GM23338 (cell line): Measurements from ENCODE around the gene ANG. TPM values are rescaled to one million over a fixed set of nuclear protein-coding genes. Genes with fewer than 3 reads are reported as not detected.
A peak's percentile ranks its signal among the peaks of the same experiment; 100 is the strongest.

Experiments
- ATAC-seq: fragments of 200-7000 bp; cut with Tn5 transposase; 3 replicates; pipeline ENCODE4 v1.9.1; 2020
- DNase-seq: peaks from one replicate; pipeline ENCODE4 v3.0.0-alpha.2; 2015; ENCODE audit warnings: low spot score
- H2AFZ ChIP-seq: fragments of 200-600 bp; sonication (generic); 2 replicates; pipeline ENCODE4 v1.8.0; 2016; ENCODE audit warnings: antibody characterized with exemption, mild to moderate bottlenecking, moderate library complexity
- H3F3A ChIP-seq: fragments of 200-600 bp; sonication (generic); replicated peaks from 2 replicates; pipeline ENCODE4 v1.8.0; 2017; ENCODE audit warnings: antibody characterized with exemption, mixed run types, low read depth
- H3K27ac ChIP-seq: fragments of 200-600 bp; sonication (generic); 2 replicates; pipeline ENCODE4 v1.6.1; 2016; ENCODE audit warnings: low read depth
- H3K27me3 ChIP-seq: fragments of 200-600 bp; sonication (generic); 2 replicates; pipeline ENCODE4 v1.8.0; 2016; ENCODE audit warnings: mild to moderate bottlenecking, mixed run types, moderate library complexity; ENCODE audit not compliant: insufficient read depth
- H3K36me3 ChIP-seq: fragments of 200-600 bp; sonication (generic); 2 replicates; pipeline ENCODE4 v1.8.0; 2016; ENCODE audit warnings: mild to moderate bottlenecking; ENCODE audit not compliant: insufficient read depth
- H3K4me1 ChIP-seq: fragments of 200-600 bp; sonication (generic); 2 replicates; pipeline ENCODE4 v1.8.0; 2016; ENCODE audit warnings: mild to moderate bottlenecking, moderate library complexity; ENCODE audit not compliant: insufficient read depth
- H3K4me2 ChIP-seq: fragments of 200-600 bp; sonication (generic); 2 replicates; pipeline ENCODE4 v1.7.1; 2017; ENCODE audit warnings: mixed run types
- H3K4me3 ChIP-seq: fragments of 200-600 bp; sonication (generic); 2 replicates; pipeline ENCODE4 v1.6.1; 2016; ENCODE audit warnings: mixed run types
- H3K79me2 ChIP-seq: fragments of 200-600 bp; sonication (generic); replicated peaks from 2 replicates; pipeline ENCODE4 v1.8.0; 2017; ENCODE audit warnings: mild to moderate bottlenecking; ENCODE audit not compliant: insufficient read depth
- H3K9me2 ChIP-seq: fragments of 200-600 bp; sonication (generic); 2 replicates; pipeline ENCODE4 v1.8.0; 2017; ENCODE audit not compliant: insufficient read depth
- H4K20me1 ChIP-seq: fragments of 200-600 bp; sonication (generic); replicated peaks from 2 replicates; pipeline ENCODE4 v1.8.0; 2017; ENCODE audit warnings: mild to moderate bottlenecking; ENCODE audit not compliant: insufficient read depth
- H3K27ac Mint-ChIP-seq: 2 replicates; pipeline ENCODE4 v1.8.0; 2020; ENCODE audit warnings: inconsistent platforms, mild to moderate bottlenecking, moderate library complexity, mixed read lengths
- H3K27me3 Mint-ChIP-seq: 3 replicates; pipeline ENCODE4 v1.8.0; 2022; ENCODE audit warnings: low read depth, mild to moderate bottlenecking, moderate library complexity, mixed read lengths, inconsistent platforms; ENCODE audit not compliant: insufficient read depth, poor library complexity
- H3K36me3 Mint-ChIP-seq: 3 replicates; pipeline ENCODE4 v1.8.0; 2021; ENCODE audit warnings: low read depth, mild to moderate bottlenecking, inconsistent platforms, moderate library complexity, mixed read lengths
- H3K4me1 Mint-ChIP-seq: 3 replicates; pipeline ENCODE4 v1.8.0; 2020; ENCODE audit warnings: mild to moderate bottlenecking, inconsistent platforms, mixed read lengths
- H3K4me3 Mint-ChIP-seq: 3 replicates; pipeline ENCODE4 v1.8.0; 2021; ENCODE audit warnings: moderate library complexity, mild to moderate bottlenecking, inconsistent platforms, mixed read lengths
- H3K9me3 Mint-ChIP-seq: 3 replicates; pipeline ENCODE4 v1.8.0; 2020; ENCODE audit warnings: moderate library complexity, mild to moderate bottlenecking, inconsistent platforms, mixed read lengths
- CREB1 ChIP-seq: fragments of 250-450 bp; sonication (Bioruptor Pico); IDR thresholded peaks from 2 replicates; pipeline ENCODE4 v1.5.0; 2020; ENCODE audit warnings: low read depth, mild to moderate bottlenecking, moderate library complexity
- EZH2 ChIP-seq: fragments of 200-600 bp; sonication (generic); IDR thresholded peaks from one replicate; pipeline ENCODE4 v1.8.0; 2017; ENCODE audit warnings: antibody characterized with exemption, mild to moderate bottlenecking, low read depth; ENCODE audit not compliant: unreplicated experiment
- EZH2phosphoT487 ChIP-seq: fragments of 200-600 bp; sonication (generic); IDR thresholded peaks from one replicate; pipeline ENCODE4 v1.8.1; 2018; ENCODE audit warnings: antibody characterized with exemption; ENCODE audit not compliant: unreplicated experiment
- JUNB ChIP-seq: IDR thresholded peaks from one replicate; pipeline ENCODE4 v1.6.1; 2016; ENCODE audit warnings: antibody characterized with exemption; ENCODE audit not compliant: unreplicated experiment
- NANOG ChIP-seq: IDR thresholded peaks from 2 replicates; pipeline ENCODE4 v1.6.1; 2016; ENCODE audit warnings: antibody characterized with exemption, borderline replicate concordance
- POLR2AphosphoS5 ChIP-seq: IDR thresholded peaks from 2 replicates; pipeline ENCODE4 v1.6.1; 2016; ENCODE audit warnings: antibody characterized with exemption, low read depth
- STAT1 ChIP-seq: IDR thresholded peaks from one replicate; pipeline ENCODE4 v1.6.1; 2016; ENCODE audit warnings: antibody characterized with exemption; ENCODE audit not compliant: unreplicated experiment
- ZNF114 ChIP-seq: fragments of 250-450 bp; sonication (Bioruptor Pico); IDR thresholded peaks from 2 replicates; pipeline ENCODE4 v1.5.0; 2020; ENCODE audit warnings: mild to moderate bottlenecking, moderate library complexity
- ZNF331 ChIP-seq: fragments of 250-450 bp; sonication (Bioruptor Pico); IDR thresholded peaks from 2 replicates; pipeline ENCODE4 v1.5.0; 2020; ENCODE audit warnings: low read depth, mild to moderate bottlenecking, moderate library complexity
- polyA plus RNA-seq: library from polyadenylated mRNA; unstranded; fragments of >200 nt; fragmentation: Nextera tagmentation; extraction: Ambion mirVana; gene quantifications from 2 replicates; pipeline ENCODE4 v1.2.1, GENCODE V29; 2016
- total RNA-seq: library from RNA; depleted of rRNA; stranded (reverse); fragments of >200 nt; shearing (Covaris generic); gene quantifications from 2 replicates; pipeline ENCODE4 v1.2.3, GENCODE V29; 2014
- TF ChIP-seq, protein P1 (sequence below), 2 experiments: fragments of 200-600 bp in 1 of 2; sonication (generic) in 1 of 2; conservative IDR thresholded peaks; 2 replicates each; pipeline versions ENCODE4 v1.5.1 to v1.6.1; 2016 to 2017; ENCODE audit warnings: antibody characterized with exemption in 2 of 2, low read depth in 2 of 2, mild to moderate bottlenecking in 2 of 2, moderate library complexity in 1 of 2
- TF ChIP-seq, protein P2 (sequence below): IDR thresholded peaks from 2 replicates; pipeline ENCODE4 v1.6.1; 2016; ENCODE audit warnings: antibody characterized with exemption
- TF ChIP-seq, protein P3 (sequence below): IDR thresholded peaks from one replicate; pipeline ENCODE4 v1.6.1; 2018; ENCODE audit warnings: antibody characterized with exemption; ENCODE audit not compliant: unreplicated experiment
- TF ChIP-seq, protein P4 (sequence below): fragments of 250-450 bp; sonication (Bioruptor Pico); IDR thresholded peaks from 2 replicates; pipeline ENCODE4 v1.5.0; 2020; ENCODE audit warnings: mild to moderate bottlenecking, moderate library complexity

ANG gene
- total and polyA plus RNA-seq, 2 experiments from 2014 or later: 2.3 to 3.7 TPM

DNA sequence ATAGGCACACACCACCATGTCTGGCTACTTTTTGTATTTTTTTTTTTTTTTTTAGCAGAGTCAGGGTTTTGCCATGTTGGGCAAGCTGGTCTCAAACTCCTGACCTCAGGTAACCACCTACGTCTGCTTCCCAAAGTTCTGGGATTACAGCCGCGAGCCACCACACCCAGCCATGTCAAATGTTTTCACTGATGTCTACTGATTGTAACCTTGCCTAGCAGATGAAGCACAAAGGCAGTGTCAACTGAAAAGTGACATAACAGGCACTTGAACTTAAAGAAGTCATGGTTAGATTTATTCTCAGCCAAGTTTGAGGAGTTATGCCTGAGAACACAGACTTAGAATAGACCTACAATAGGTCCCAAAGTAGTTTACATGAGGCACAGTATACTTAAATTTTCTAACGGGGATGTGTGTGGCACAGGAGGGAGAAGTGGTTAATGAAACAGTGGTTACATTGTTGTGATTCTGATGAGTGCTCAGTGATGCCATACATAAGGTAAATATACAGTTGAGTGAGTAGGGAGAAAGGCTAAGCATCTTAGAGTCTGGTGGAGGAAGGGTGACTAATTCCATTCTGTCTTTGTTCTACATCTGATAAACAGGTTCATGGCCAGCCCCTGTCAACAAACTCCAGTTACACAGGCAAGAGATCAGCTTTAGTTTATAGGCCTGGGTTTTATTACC is 16.8 kb upstream of the ANG start:
- no peak for TF ChIP-seq STAT1
- no peak for TF ChIP-seq EZH2
- TF ChIP-seq, protein P1, sequence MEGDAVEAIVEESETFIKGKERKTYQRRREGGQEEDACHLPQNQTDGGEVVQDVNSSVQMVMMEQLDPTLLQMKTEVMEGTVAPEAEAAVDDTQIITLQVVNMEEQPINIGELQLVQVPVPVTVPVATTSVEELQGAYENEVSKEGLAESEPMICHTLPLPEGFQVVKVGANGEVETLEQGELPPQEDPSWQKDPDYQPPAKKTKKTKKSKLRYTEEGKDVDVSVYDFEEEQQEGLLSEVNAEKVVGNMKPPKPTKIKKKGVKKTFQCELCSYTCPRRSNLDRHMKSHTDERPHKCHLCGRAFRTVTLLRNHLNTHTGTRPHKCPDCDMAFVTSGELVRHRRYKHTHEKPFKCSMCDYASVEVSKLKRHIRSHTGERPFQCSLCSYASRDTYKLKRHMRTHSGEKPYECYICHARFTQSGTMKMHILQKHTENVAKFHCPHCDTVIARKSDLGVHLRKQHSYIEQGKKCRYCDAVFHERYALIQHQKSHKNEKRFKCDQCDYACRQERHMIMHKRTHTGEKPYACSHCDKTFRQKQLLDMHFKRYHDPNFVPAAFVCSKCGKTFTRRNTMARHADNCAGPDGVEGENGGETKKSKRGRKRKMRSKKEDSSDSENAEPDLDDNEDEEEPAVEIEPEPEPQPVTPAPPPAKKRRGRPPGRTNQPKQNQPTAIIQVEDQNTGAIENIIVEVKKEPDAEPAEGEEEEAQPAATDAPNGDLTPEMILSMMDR (conservative IDR thresholded peaks at IDR 0.05; ENCODE audit: low read depth in 2 of 2): no peak
- TF ChIP-seq CREB1 (CRISPR knock-in tag): no peak
- TF ChIP-seq ZNF331 (CRISPR knock-in tag): no peak
- TF ChIP-seq, protein P2, sequence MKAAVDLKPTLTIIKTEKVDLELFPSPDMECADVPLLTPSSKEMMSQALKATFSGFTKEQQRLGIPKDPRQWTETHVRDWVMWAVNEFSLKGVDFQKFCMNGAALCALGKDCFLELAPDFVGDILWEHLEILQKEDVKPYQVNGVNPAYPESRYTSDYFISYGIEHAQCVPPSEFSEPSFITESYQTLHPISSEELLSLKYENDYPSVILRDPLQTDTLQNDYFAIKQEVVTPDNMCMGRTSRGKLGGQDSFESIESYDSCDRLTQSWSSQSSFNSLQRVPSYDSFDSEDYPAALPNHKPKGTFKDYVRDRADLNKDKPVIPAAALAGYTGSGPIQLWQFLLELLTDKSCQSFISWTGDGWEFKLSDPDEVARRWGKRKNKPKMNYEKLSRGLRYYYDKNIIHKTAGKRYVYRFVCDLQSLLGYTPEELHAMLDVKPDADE: no peak
- TF ChIP-seq POLR2AphosphoS5: no peak
- TF ChIP-seq, protein P3, sequence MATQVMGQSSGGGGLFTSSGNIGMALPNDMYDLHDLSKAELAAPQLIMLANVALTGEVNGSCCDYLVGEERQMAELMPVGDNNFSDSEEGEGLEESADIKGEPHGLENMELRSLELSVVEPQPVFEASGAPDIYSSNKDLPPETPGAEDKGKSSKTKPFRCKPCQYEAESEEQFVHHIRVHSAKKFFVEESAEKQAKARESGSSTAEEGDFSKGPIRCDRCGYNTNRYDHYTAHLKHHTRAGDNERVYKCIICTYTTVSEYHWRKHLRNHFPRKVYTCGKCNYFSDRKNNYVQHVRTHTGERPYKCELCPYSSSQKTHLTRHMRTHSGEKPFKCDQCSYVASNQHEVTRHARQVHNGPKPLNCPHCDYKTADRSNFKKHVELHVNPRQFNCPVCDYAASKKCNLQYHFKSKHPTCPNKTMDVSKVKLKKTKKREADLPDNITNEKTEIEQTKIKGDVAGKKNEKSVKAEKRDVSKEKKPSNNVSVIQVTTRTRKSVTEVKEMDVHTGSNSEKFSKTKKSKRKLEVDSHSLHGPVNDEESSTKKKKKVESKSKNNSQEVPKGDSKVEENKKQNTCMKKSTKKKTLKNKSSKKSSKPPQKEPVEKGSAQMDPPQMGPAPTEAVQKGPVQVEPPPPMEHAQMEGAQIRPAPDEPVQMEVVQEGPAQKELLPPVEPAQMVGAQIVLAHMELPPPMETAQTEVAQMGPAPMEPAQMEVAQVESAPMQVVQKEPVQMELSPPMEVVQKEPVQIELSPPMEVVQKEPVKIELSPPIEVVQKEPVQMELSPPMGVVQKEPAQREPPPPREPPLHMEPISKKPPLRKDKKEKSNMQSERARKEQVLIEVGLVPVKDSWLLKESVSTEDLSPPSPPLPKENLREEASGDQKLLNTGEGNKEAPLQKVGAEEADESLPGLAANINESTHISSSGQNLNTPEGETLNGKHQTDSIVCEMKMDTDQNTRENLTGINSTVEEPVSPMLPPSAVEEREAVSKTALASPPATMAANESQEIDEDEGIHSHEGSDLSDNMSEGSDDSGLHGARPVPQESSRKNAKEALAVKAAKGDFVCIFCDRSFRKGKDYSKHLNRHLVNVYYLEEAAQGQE: no peak
- no peak for TF ChIP-seq NANOG
- no peak for TF ChIP-seq EZH2phosphoT487
- TF ChIP-seq, protein P4, sequence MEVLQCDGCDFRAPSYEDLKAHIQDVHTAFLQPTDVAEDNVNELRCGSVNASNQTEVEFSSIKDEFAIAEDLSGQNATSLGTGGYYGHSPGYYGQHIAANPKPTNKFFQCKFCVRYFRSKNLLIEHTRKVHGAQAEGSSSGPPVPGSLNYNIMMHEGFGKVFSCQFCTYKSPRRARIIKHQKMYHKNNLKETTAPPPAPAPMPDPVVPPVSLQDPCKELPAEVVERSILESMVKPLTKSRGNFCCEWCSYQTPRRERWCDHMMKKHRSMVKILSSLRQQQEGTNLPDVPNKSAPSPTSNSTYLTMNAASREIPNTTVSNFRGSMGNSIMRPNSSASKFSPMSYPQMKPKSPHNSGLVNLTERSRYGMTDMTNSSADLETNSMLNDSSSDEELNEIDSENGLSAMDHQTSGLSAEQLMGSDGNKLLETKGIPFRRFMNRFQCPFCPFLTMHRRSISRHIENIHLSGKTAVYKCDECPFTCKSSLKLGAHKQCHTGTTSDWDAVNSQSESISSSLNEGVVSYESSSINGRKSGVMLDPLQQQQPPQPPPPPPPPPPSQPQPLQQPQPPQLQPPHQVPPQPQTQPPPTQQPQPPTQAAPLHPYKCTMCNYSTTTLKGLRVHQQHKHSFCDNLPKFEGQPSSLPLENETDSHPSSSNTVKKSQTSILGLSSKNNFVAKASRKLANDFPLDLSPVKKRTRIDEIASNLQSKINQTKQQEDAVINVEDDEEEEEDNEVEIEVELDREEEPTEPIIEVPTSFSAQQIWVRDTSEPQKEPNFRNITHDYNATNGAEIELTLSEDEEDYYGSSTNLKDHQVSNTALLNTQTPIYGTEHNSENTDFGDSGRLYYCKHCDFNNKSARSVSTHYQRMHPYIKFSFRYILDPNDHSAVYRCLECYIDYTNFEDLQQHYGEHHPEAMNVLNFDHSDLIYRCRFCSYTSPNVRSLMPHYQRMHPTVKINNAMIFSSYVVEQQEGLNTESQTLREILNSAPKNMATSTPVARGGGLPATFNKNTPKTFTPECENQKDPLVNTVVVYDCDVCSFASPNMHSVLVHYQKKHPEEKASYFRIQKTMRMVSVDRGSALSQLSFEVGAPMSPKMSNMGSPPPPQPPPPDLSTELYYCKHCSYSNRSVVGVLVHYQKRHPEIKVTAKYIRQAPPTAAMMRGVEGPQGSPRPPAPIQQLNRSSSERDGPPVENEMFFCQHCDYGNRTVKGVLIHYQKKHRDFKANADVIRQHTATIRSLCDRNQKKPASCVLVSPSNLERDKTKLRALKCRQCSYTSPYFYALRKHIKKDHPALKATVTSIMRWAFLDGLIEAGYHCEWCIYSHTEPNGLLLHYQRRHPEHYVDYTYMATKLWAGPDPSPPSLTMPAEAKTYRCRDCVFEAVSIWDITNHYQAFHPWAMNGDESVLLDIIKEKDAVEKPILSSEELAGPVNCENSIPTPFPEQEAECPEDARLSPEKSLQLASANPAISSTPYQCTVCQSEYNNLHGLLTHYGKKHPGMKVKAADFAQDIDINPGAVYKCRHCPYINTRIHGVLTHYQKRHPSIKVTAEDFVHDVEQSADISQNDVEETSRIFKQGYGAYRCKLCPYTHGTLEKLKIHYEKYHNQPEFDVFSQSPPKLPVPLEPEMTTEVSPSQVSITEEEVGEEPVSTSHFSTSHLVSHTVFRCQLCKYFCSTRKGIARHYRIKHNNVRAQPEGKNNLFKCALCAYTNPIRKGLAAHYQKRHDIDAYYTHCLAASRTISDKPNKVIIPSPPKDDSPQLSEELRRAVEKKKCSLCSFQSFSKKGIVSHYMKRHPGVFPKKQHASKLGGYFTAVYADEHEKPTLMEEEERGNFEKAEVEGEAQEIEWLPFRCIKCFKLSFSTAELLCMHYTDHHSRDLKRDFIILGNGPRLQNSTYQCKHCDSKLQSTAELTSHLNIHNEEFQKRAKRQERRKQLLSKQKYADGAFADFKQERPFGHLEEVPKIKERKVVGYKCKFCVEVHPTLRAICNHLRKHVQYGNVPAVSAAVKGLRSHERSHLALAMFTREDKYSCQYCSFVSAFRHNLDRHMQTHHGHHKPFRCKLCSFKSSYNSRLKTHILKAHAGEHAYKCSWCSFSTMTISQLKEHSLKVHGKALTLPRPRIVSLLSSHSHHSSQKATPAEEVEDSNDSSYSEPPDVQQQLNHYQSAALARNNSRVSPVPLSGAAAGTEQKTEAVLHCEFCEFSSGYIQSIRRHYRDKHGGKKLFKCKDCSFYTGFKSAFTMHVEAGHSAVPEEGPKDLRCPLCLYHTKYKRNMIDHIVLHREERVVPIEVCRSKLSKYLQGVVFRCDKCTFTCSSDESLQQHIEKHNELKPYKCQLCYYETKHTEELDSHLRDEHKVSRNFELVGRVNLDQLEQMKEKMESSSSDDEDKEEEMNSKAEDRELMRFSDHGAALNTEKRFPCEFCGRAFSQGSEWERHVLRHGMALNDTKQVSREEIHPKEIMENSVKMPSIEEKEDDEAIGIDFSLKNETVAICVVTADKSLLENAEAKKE (CRISPR knock-in tag): no peak
- TF ChIP-seq JUNB: no peak
- no peak for TF ChIP-seq ZNF114
- Histone ChIP-seq H3K9me2 (peaks cover 7% of the 10 kb centered on the region; the same call in 1 of the 2 replicates), H3K27ac (no peak overlapping the region), H4K20me1 (no peaks in the 10 kb centered on the region), H3K4me2 (no peak overlapping the region), H3F3A (no peaks in the 10 kb centered on the region), H3K27me3 (no peaks in the 10 kb centered on the region), H2AFZ (0 out of 2 replicates have a peak overlapping the region, but pooled peaks have one; percentile 5), H3K4me3 (no peak overlapping the region), H3K4me1 (peaks cover 10% of the 10 kb centered on the region), H3K79me2 (no peaks in the 10 kb centered on the region), H3K36me3 (no peaks in the 10 kb centered on the region)
- ATAC-seq (no peak), DNase-seq (no peak)
- Mint-ChIP-seq H3K9me3 (peaks cover 5% of the 10 kb centered on the region; the same call in 2 of the 3 replicates), H3K27me3 (peaks cover 7% of the 10 kb centered on the region), H3K36me3 (no peaks in the 10 kb centered on the region), H3K27ac (no peak overlapping the region), H3K4me1 (peaks cover 10% of the 10 kb centered on the region; the same call in 2 of the 3 replicates), H3K4me3 (no peak overlapping the region)
